Epithelial cell of prostate (primary cell): ENCODE measurements around the gene TXNDC15.
"Not testable (repeated sequence)": the region's sequence is repeated elsewhere in the genome, so short reads cannot be mapped to it uniquely, and the experiment has no call there.

ENCODE experiments used
- DNase-seq: peaks from one replicate; pipeline ENCODE4 v3.0.0-alpha.2; 2011; ENCODE audit warnings: low read depth, low spot score
- H3K27ac ChIP-seq: fragments of 450-650 bp; 2 replicates; pipeline ENCODE4 v1.5.1; 2017; ENCODE audit warnings: mild to moderate bottlenecking

Gene TXNDC15

GRCh38 chr5:134874831-134875655 lies 872 bp downstream of the TXNDC15 start:
- DNase-seq: peak; percentile 12
- peak overlapping the region; percentile 75 for H3K27ac ChIP-seq

- DNase-seq: no peak
- no peak overlapping the region for H3K27ac ChIP-seq
These were observed 3.0 kb downstream of the TXNDC15 start for GRCh38 chr5:134877159-134877558.

- no peak for DNase-seq
- H3K27ac ChIP-seq: no peak overlapping the region
These were observed 4.2 kb downstream of the TXNDC15 start for GRCh38 chr5:134878403-134878802.

GRCh38 chr5:134879456-134879855 lies 5.3 kb downstream of the TXNDC15 start:
- no peak for DNase-seq
- no peak overlapping the region for H3K27ac ChIP-seq

- H3K27ac ChIP-seq, DNase-seq: not testable (repeated sequence)
These were observed 6.8 kb downstream of the TXNDC15 start for GRCh38 chr5:134880937-134881336.

- not testable (repeated sequence) for H3K27ac ChIP-seq, DNase-seq
These were observed 7.5 kb downstream of the TXNDC15 start for GRCh38 chr5:134881711-134882110.

- H3K27ac ChIP-seq: no peak overlapping the region
- DNase-seq: no peak
These were observed 13.5 kb downstream of the TXNDC15 start for GRCh38 chr5:134887593-134888159.

- no peak overlapping the region for H3K27ac ChIP-seq
- no peak for DNase-seq
These were observed 15.2 kb downstream of the TXNDC15 start for GRCh38 chr5:134889335-134889734.

- no peak for DNase-seq
- no peak overlapping the region for H3K27ac ChIP-seq
These were observed 17.3 kb downstream of the TXNDC15 start for GRCh38 chr5:134891473-134891872.

GRCh38 chr5:134892282-134892681 lies 18.1 kb downstream of the TXNDC15 start:
- H3K27ac ChIP-seq: no peak overlapping the region
- no peak for DNase-seq

- no peak overlapping the region for H3K27ac ChIP-seq
- no peak for DNase-seq
These were observed 18.8 kb downstream of the TXNDC15 start for GRCh38 chr5:134892926-134893325.

GRCh38 chr5:134893748-134894505 lies 19.8 kb downstream of the TXNDC15 start:
- no peak for DNase-seq
- no peak overlapping the region for H3K27ac ChIP-seq

- no peak overlapping the region for H3K27ac ChIP-seq
- no peak for DNase-seq
These were observed 28.1 kb downstream of the TXNDC15 start for GRCh38 chr5:134902071-134902801.

GRCh38 chr5:134904610-134905245 lies 30.6 kb downstream of the TXNDC15 start, which contains the start of gene PCBD2:
Gene PCBD2, plus strand, starts transcription at chr5:134905131. Its CDS starts 9 bp downstream, at chr5:134905140.
- DNase-seq: peak; percentile 40
- H3K27ac ChIP-seq: peak within 1 kb of the TSS; percentile 98

GRCh38 chr5:134905246-134905996 lies 31.2 kb downstream of the TXNDC15 start:
- H3K27ac ChIP-seq: peak overlapping the region; percentile 98
- DNase-seq: no peak

GRCh38 chr5:134906811-134907210 lies 32.6 kb downstream of the TXNDC15 start:
- no peak overlapping the region for H3K27ac ChIP-seq
- no peak for DNase-seq

- DNase-seq, H3K27ac ChIP-seq: not testable (repeated sequence)
These were observed 36.6 kb downstream of the TXNDC15 start for GRCh38 chr5:134910752-134911151.

- H3K27ac ChIP-seq: no peak overlapping the region
- DNase-seq: peak; percentile 10
These were observed 37.4 kb downstream of the TXNDC15 start for GRCh38 chr5:134911285-134912206.
